ENCODE results near the gene B3GAT3.

DNA sequence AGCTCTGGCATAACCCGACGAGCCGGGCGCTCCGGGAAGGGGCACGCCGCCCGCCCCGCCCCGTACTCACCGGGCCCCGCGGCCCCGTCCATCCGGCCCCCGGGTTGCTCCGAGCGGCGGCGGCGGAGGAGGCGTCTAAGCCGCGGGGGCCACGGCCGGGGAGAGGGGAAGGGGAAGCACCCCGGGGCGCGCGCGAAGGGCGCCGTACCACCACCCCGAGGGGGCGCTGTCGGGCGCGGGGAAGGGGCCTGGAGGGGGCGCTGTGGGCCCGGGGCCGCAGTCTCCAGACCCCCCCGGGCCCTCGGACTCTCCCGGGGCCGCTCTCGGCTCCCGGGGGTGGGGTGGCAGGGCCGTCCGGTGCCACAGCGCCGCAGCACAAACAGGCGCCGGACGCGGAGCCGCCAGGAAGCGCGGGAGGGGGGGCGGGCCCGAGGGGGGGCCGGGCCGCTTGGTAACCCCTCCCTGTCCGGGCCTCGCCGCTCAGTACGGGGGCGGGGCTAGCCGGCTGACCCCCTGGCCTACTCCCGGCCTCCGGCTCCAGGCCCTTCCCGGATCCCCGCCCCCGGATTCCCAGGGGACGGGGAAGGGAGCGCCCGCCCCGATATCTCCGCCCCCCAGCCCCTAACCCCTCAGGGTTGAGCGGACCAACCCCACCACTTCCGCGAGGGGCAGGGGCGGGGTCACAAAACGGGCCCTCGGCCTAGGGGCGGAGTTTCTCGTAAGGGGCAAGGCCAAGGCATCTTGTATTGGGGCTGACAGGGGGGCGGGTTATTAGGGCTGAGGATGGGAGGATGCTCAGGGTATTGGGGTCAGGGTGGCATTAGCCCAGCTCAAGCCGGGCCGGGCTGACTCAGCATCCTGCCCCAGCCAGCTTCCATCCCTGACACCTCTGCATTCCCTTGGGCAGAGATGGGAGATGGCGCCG is 9.2 kb downstream of the B3GAT3 start, which contains the start of the genes EML3 and ROM1:
- TF ChIP-seq, protein P1, sequence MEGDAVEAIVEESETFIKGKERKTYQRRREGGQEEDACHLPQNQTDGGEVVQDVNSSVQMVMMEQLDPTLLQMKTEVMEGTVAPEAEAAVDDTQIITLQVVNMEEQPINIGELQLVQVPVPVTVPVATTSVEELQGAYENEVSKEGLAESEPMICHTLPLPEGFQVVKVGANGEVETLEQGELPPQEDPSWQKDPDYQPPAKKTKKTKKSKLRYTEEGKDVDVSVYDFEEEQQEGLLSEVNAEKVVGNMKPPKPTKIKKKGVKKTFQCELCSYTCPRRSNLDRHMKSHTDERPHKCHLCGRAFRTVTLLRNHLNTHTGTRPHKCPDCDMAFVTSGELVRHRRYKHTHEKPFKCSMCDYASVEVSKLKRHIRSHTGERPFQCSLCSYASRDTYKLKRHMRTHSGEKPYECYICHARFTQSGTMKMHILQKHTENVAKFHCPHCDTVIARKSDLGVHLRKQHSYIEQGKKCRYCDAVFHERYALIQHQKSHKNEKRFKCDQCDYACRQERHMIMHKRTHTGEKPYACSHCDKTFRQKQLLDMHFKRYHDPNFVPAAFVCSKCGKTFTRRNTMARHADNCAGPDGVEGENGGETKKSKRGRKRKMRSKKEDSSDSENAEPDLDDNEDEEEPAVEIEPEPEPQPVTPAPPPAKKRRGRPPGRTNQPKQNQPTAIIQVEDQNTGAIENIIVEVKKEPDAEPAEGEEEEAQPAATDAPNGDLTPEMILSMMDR (conservative IDR thresholded peaks at IDR 0.05; ENCODE audit: low read depth, low read length): peak; percentile 97
- no peak for TF ChIP-seq EZH2 (IDR thresholded peaks at IDR 0.05; ENCODE audit: low read length, unreplicated experiment)

Data from PC-3 (cell line).